Stimulated activated memory B cell treated with anti-CD40 and anti-IgM and Interleukin-4, amounts not matched to agents 10 μg/mL and 1 μg/mL and 100 μg/mL, for 72 hours (primary cell): ENCODE results near the gene GNB1.
"Not testable (repeated sequence)": the region's sequence is repeated elsewhere in the genome, so short reads cannot be mapped to it uniquely, and the experiment has no call there.

Experiments used
- ATAC-seq: fragments of 150-1000 bp; cut with Tn5 transposase; 2 replicates; pipeline ENCODE4 v1.10.0; 2021
- H3K27ac Mint-ChIP-seq: one replicate; pipeline ENCODE4 v1.8.0; 2022; ENCODE audit warnings: mild to moderate bottlenecking, mixed read lengths
- H3K27me3 Mint-ChIP-seq: one replicate; pipeline ENCODE4 v1.8.0; 2022; ENCODE audit warnings: mixed read lengths
- H3K36me3 Mint-ChIP-seq: one replicate; pipeline ENCODE4 v1.8.0; 2022; ENCODE audit warnings: mixed read lengths
- H3K4me1 Mint-ChIP-seq: one replicate; pipeline ENCODE4 v1.8.0; 2022; ENCODE audit warnings: mixed read lengths
- H3K4me3 Mint-ChIP-seq: one replicate; pipeline ENCODE4 v1.8.0; 2022; ENCODE audit warnings: mild to moderate bottlenecking, moderate library complexity, mixed read lengths
- H3K9me3 Mint-ChIP-seq: one replicate; pipeline ENCODE4 v1.8.0; 2022; ENCODE audit warnings: mixed read lengths

GNB1 gene

GRCh38 chr1:1745651-1746565, 145.0 kb downstream of the GNB1 start:
- peak; percentile 87 for ATAC-seq

GRCh38 chr1:1742529-1742928, 148.4 kb downstream of the GNB1 start:
- H3K9me3 Mint-ChIP-seq, ATAC-seq, H3K4me1 Mint-ChIP-seq, H3K4me3 Mint-ChIP-seq, H3K27ac Mint-ChIP-seq, H3K36me3 Mint-ChIP-seq, H3K27me3 Mint-ChIP-seq: not testable (repeated sequence)

More at GRCh38 chr1:1745651-1746565, 145.0 kb downstream of the GNB1 start:
- not testable (repeated sequence) for H3K9me3 Mint-ChIP-seq, H3K27me3 Mint-ChIP-seq, H3K36me3 Mint-ChIP-seq
- Mint-ChIP-seq H3K27ac (peak overlapping the region; percentile 95), H3K4me1 (peaks cover 11% of the 10 kb centered on the region), H3K4me3 (peak overlapping the region; percentile 78)

DNA sequence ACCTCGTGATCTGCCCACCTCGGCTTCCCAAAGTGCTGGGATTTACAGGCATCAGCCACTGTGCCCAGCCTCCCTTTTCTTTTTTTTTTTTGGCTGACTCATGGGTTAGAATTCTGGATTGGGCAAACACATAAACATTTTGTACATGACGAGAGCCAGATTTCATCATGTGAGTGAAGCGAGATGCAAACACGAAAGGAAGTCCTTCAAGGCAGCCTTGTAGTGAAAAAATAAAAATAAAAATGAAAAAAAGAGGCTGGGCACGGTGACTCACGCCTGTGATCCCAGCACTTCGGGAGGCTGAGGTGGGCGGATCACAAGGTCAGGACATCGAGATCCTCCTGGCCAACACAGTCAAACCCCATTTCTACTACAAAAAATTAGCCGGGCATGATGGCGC, 149.9 kb downstream of the GNB1 start:
- H3K27me3 Mint-ChIP-seq, H3K27ac Mint-ChIP-seq, H3K36me3 Mint-ChIP-seq, H3K9me3 Mint-ChIP-seq, ATAC-seq, H3K4me1 Mint-ChIP-seq, H3K4me3 Mint-ChIP-seq: not testable (repeated sequence)

DNA sequence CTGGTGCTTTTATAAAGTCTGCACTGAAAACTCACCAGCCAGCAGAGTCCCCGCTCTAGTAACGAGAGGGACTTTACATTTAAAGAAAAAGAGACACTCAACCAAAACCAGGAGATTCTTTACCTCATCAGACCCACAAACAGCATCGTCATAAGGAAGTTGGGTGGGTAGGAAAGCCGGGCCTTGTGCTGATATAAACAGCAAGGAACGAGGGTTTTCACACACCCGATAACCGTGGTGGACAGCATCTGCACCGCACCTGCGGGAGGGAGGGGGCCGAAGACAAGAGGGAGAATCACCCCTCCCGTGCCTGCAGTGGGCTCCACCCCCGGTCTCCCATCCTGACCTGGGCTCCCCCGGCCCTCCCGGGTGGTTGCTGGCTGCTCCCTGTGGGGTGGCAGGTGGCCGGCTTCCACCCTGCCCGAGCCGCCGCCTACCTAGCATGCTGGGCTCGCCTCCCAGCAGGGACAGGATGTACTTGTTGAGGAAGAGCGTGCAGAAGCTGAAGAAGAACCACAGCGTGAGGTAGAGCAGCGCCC, 152.0 kb downstream of the GNB1 start:
- peak; percentile 63 for ATAC-seq
- not testable (repeated sequence) for H3K27ac Mint-ChIP-seq, H3K4me1 Mint-ChIP-seq, H3K27me3 Mint-ChIP-seq, H3K4me3 Mint-ChIP-seq, H3K36me3 Mint-ChIP-seq, H3K9me3 Mint-ChIP-seq

GRCh38 chr1:1737675-1738590, 153.0 kb downstream of the GNB1 start:
- peaks cover 11% of the 10 kb centered on the region for H3K36me3 Mint-ChIP-seq
- H3K4me3 Mint-ChIP-seq = peak overlapping the region; percentile 43
- H3K9me3 Mint-ChIP-seq, H3K4me1 Mint-ChIP-seq, H3K27me3 Mint-ChIP-seq: not testable (repeated sequence)
- H3K27ac Mint-ChIP-seq = peak overlapping the region; percentile 58
- peak; percentile 77 for ATAC-seq
